Mammary epithelial cell (primary cell): ENCODE results near the gene ZNF232.

ENCODE experiments used
- EZH2 ChIP-seq: IDR thresholded peaks from 2 replicates; pipeline ENCODE4 v1.6.1; 2012; ENCODE audit warnings: low read length, inconsistent platforms, borderline replicate concordance
- TF ChIP-seq, protein P1 (sequence below), 2 donors: IDR thresholded peaks in 1 of 2; conservative IDR thresholded peaks in 1 of 2; 2 replicates each; pipeline ENCODE4 v1.5.1; 2011 to 2012; ENCODE audit warnings: inconsistent platforms in 2 of 2, low read length in 2 of 2, mild to moderate bottlenecking in 2 of 2, control low read depth in 1 of 2, low read depth in 1 of 2; ENCODE audit not compliant: insufficient read depth in 1 of 2; ENCODE audit errors: extremely low read depth in 1 of 2

DNA sequence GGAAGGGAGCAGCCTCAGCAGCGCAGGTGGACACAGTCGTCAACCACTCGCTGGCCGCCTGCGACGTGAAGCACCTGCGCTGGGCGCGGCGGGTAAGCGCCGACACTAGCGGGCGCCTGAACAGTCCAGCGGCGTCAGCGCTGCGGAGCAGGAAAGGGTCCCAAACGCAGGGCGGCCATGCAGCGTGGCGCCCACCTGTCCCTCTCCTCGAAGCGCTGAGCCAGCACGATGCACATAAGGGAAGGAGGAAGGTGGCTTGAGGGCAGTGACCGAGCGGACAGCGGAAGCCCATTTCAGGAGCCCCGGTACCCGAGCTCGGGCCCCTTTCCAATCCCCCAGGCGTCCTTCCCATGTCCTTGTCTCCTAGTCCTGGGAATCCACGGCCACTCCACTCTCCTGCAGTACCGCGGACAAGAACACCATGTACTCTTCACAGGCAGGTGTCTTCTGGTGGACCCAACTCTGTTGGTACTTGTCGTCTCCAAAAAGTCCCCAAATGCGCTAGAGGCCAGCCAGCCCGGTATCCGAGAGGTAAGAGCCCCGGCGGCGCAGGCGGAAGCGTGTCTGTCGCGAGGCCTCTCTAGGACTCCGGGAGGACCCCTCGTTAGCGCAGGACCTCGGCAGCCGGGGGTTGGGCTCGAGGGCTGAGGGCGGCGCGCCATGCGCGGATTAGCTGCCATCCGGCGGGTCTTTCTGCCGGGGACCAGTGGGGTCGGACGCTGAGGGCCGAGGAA, 14.4 kb downstream of the ZNF232 start:
- TF ChIP-seq, protein P1, sequence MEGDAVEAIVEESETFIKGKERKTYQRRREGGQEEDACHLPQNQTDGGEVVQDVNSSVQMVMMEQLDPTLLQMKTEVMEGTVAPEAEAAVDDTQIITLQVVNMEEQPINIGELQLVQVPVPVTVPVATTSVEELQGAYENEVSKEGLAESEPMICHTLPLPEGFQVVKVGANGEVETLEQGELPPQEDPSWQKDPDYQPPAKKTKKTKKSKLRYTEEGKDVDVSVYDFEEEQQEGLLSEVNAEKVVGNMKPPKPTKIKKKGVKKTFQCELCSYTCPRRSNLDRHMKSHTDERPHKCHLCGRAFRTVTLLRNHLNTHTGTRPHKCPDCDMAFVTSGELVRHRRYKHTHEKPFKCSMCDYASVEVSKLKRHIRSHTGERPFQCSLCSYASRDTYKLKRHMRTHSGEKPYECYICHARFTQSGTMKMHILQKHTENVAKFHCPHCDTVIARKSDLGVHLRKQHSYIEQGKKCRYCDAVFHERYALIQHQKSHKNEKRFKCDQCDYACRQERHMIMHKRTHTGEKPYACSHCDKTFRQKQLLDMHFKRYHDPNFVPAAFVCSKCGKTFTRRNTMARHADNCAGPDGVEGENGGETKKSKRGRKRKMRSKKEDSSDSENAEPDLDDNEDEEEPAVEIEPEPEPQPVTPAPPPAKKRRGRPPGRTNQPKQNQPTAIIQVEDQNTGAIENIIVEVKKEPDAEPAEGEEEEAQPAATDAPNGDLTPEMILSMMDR (conservative IDR thresholded peaks at IDR 0.05 in 1 of 2, IDR thresholded peaks at IDR 0.05 in 1 of 2; ENCODE audit: extremely low read depth in 1 of 2, insufficient read depth in 1 of 2, low read depth in 1 of 2, low read length in 2 of 2), result no peak
- no peak for TF ChIP-seq EZH2
